Muscle of arm (tissue), 12 donors: ENCODE results near the gene VPS8. TPM values are rescaled to one million over a fixed set of nuclear protein-coding genes. Genes with fewer than 3 reads are reported as not detected.
"Not testable (repeated sequence)": the region's sequence is repeated elsewhere in the genome, so short reads cannot be mapped to it uniquely, and the experiment has no call there.

Source experiments
- DNase-seq: peaks from one replicate; pipeline ENCODE4 v3.0.0-alpha.2; 2013
- polyA plus RNA-seq, 12 donors: library from polyadenylated mRNA; unstranded; fragments of 120-200 nt; gene quantifications; one replicate each; pipeline ENCODE4 v1.2.1, GENCODE V29; 2013; ENCODE audit not compliant: insufficient read length in 12 of 12

The VPS8 gene
- polyA plus RNA-seq, 12 donors, result 59.3 to 141 (median 96.5) TPM; not detected in 1

DNA sequence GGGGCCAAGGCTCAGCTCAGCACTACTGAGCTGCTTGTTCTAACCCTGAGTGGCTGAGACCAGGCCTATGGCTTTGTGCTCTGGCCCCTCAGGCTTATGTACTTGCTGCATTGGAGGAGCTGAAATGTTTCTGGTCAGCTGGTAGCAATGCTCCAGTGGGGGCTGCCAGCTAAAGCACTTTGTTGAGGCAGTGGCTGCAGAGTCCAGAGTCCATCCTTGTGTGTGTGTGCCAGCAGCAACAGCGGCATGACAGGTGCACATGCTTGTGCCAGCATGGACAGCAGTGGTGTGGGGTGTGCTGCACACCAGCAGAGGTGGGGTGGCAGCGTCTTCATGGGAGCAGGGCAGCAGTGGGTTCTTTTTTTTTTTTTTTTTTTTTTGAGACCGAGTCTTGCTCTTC lies 169.1 kb downstream of the VPS8 start:
- no peak for DNase-seq

DNA sequence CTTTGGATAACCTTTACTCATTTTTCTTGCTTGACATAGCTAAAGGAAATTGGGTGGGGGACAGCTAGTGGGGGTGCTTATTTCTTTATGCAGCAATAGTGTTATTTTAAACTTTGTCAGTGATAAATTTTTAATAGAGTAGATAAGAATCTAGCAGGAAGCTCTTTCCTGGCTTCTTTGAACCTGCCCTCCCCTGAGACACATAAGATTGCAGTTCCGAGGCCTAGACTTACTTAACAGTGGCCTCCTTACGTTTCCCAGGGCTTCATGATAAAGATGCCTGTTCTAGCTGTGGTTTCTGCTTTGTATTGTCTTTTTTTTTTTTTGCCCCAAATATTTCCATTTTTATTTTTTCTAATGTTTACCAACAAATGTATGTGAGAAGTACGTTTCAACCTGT lies 170.1 kb downstream of the VPS8 start:
- no peak for DNase-seq

- no peak for DNase-seq
These were observed 173.6 kb downstream of the VPS8 start for GRCh38 chr3:184985586-184985985.

GRCh38 chr3:184986366-184986889 lies 174.5 kb downstream of the VPS8 start:
- no peak for DNase-seq

GRCh38 chr3:184993394-184993793 lies 181.4 kb downstream of the VPS8 start:
- no peak for DNase-seq

GRCh38 chr3:185003876-185004275 lies 191.9 kb downstream of the VPS8 start:
- not testable (repeated sequence) for DNase-seq

DNA sequence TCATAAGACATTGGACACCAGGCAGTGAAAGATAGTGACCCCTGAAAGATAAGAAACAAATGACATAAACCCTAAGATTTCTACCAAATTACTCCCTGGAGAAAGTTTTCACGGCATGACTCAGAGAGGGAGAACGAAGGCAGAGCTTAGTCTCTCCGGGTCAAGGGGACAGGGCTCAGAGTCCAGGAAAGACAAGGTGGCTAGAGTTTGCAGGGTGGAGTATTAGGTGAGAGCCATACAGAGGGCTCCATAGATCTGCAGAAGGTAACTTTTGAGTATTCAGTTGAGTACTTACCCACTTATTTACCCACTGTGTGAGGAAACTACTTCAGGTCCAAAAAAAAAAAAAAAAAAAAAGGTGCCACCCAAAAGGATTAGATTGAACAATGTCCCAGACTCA lies 197.7 kb downstream of the VPS8 start:
- DNase-seq, result no peak

- DNase-seq, result not testable (repeated sequence)
These were observed 205.6 kb downstream of the VPS8 start for GRCh38 chr3:185017584-185017983.

DNA sequence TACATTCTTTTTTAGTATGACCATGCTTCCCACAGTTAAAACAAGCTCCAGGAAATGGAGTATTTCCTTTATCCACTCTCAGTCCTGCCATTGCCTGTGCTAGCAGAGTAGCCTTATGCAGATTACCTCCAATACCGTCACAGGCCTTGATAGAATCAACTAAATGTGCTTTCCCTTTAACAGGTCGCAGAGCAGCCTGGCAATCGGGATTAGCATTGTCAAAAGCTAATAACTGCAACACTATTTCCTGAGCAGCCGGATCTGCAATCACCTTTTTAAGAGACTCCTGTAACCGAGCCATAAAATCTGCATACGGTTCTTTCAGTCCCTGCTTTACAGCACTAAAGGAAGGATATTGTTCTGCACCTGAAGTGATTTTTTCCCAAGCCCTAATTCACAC lies 206.0 kb downstream of the VPS8 start:
- not testable (repeated sequence) for DNase-seq

- peak; percentile 33 for DNase-seq
These were observed 209.3 kb downstream of the VPS8 start for GRCh38 chr3:185021256-185021655.

- DNase-seq, result no peak
These were observed 212.4 kb downstream of the VPS8 start for GRCh38 chr3:185024406-185024805.

- DNase-seq, result no peak
These were observed 213.0 kb downstream of the VPS8 start for GRCh38 chr3:185024966-185025365.

- no peak for DNase-seq
These were observed 216.2 kb downstream of the VPS8 start for GRCh38 chr3:185028121-185028520.

- DNase-seq, result no peak
These were observed 217.1 kb downstream of the VPS8 start for GRCh38 chr3:185029086-185029485.

- DNase-seq, result no peak
These were observed 218.4 kb downstream of the VPS8 start for GRCh38 chr3:185030399-185030798.

- DNase-seq, result no peak
These were observed 219.0 kb downstream of the VPS8 start for GRCh38 chr3:185030951-185031350.

- DNase-seq, result no peak
These were observed 225.8 kb downstream of the VPS8 start for GRCh38 chr3:185037801-185038200.

- no peak for DNase-seq
These were observed 228.5 kb downstream of the VPS8 start for GRCh38 chr3:185040425-185040824.

- DNase-seq, result no peak
These were observed 229.6 kb downstream of the VPS8 start for GRCh38 chr3:185041540-185041939.

- no peak for DNase-seq
These were observed 230.5 kb downstream of the VPS8 start for GRCh38 chr3:185042312-185043050.

DNA sequence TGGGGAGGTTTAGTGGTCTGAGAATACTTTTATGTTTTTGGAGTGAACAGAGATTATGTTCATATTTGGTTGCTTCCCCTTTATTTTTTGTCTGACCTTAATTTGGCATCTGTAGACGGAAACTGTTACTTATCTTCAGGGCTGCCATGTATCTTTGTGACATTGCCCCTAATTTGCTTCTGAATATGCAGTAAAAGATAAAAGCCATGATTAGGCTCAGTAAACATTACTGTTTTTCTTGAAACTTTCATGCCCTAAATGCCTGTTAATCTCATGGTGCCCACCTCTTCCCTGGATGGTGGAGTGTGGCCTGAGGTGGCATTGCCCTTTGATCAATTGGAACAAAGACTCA lies 234.2 kb downstream of the VPS8 start:
- no peak for DNase-seq

GRCh38 chr3:185046603-185047002 lies 234.6 kb downstream of the VPS8 start:
- DNase-seq, result no peak

DNA sequence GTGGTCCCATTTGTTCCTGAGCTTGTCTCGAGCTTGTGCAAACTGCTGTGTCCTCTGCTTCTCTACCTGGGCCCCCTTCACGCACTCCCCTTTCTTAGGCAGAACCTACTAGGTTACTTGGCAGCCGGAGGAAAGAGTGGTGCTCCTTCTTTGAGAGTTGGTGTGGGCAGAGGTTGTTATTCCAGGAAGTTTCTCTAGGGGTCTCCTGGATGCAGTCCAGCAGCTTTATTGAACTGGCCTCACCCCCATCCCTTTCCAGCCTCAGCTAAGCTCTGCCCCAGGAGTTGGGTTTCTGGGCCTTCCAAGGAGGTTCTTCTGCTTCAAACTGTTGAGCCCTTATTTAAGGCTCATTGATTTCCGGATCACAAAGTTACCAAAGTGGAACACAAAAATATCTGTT lies 237.7 kb downstream of the VPS8 start:
- DNase-seq, result no peak

DNA sequence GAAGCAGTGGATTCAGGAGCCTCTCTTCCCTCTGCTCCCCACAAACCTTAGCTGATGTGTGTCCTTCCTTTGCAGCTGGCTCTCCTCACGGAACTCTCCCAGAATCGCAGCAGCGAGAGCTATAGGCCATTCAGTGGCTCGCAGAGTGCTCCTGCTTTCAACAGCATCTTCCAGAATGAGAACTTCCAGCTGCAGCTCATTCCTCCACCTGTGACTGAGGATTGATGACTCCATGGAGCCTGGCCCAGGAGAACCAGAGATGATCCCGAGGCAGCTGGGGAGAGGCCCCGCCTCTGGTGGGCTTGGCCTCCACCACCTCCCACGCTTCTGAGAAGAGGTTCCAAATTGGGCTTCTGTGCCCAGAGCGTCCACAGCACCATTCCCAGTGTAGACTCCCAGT lies 239.8 kb downstream of the VPS8 start:
- no peak for DNase-seq
